ENCODE measurements around the gene SOX12. TPM values are rescaled to one million over a fixed set of nuclear protein-coding genes. Genes with fewer than 3 reads are reported as not detected.

The SOX12 gene
- 29.8 TPM for polyA plus RNA-seq (ENCODE audit: insufficient read length)

DNA sequence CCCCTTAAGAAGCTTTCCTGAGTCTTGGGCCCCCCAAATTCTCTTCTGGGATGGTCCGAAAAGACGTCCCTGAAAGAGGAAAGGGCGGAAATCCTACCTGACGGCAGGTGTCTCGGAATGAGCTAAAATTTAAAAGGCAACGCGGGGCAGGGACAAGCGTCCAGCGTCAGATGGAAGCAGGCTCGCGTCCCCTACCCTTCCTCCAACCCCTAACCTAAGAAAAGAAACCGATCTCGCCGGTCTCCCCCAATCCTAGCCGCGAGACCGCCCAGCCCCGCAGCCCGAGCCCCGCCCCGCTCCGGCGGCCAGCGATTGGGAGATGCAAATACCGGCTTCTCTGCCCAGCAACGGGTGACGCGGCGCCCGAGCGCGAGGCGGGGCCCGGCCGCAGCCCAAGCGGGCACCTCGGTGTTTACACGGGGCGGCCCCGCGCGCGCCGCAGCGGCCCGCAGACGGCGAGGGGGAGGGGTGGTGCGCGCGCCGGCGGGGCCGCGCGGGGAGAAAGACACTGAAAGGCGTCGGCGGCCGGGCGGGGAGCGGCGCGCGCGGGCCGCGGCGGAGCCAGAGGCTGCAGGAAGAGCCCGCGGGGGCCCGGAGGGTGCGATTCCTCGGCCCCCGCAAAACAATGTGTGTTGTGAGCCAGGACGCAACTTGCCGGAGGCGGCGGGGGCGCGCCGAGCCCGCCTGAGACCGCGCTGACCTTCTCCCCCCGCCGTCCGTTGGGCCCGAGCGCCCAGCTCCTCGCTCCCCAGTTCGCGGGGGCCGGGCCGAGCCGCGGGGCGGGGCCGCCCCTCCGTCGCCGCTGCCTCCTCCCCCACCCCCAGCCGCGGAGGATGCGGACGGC, at the start of gene SOX12:
SOX12 (plus strand) TSS at position 508 of the 844 bp plus-strand sequence. CDS start 373 bp downstream, outside the sequence.
- DNase-seq, result peak; percentile 95

GRCh38 chr20:275791-276190, 49.6 kb upstream of the SOX12 start:
- DNase-seq, result no peak

DNA sequence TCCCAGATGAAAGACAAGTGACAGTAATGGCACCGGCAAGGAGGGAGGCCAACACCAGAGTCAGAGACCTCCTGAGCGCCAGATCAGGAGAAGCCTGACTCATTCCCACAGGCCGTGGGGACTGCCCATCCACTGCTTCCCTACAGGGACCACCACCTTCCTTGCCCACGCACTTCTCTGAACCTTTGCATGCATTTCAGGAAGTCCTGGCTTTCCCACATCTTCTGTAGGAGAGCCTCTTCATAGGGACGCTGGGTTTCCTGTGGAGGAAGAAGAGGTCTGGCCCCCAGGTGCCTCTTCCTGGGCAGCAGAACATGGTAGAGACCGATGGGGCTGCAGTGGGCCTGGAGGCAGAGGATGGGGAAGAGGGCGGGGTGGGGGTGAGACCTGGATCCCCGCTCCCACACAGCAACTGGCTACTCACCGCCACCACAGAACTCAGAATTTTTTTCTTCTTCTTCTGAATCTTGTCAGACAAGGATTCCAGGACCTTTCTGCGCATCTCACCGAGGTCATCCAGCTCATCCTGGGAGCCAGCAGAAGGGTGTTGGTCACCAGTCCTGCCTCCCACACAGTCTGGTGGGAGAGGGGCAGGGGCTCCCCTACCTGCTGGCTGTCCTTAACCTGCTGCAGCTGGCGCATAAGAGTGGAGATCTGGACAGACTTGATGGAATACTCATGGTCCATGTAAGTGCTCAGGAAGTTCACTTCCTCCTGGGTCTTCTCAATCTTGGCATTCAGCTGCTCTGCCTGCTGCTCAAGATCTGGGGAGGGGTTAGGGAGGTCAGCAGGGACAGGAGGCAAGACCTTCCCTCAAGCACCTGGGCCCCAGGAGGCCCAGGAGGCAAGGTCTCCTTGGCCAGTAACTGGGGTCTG, 48.5 kb upstream of the SOX12 start:
- no peak for DNase-seq

GRCh38 chr20:277496-277781, 47.9 kb upstream of the SOX12 start:
- DNase-seq, result no peak

GRCh38 chr20:278181-278580, 47.2 kb upstream of the SOX12 start:
- DNase-seq, result no peak

DNA sequence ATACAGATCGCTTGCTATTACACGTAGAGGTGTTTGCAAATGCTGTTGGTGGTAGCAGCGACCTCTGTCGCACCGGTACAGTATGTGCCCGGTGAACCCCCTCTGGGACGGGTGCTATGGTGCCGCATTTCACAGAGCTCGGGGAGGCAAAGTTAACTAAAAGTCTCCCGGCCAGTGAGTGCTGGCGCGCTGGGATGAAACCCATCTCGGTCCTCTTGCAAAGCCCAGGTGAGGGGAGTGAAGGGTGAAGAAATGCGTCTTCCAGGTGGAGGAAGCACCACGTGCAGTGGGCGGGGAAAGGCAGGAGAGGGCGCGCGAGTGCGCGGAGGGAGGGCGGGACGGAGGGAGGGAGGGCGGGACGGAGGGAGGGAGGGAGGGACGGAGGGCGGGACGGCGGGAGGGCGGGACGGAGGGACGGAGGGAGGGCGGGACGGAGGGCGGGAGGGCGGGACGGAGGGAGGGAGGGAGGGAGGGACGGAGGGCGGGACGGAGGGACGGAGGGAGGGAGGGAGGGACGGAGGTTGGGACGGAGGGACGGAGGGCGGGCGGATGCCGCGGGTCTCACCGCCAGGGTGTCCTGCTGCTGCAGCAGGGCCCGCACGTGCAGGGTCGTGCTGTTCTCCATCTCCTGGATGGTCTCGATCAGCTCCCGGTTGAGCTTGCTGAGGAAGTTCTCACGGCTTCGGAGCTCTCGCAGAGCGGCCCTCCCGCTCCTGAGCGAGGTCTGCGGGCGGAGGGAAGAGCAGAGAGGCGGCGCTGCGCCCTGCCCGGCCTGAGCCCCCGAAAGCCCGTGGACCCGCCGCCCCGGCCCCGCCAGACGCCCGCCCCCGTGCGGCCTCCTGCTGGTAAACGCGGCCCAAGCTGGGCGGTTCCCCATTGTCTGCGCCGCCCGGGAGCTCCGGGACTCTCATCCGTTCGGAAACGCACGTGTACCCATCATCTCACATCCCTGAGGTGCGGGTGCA, 46.5 kb upstream of the SOX12 start:
- peak; percentile 88 for DNase-seq

GRCh38 chr20:284172-284571, 41.2 kb upstream of the SOX12 start:
- DNase-seq, result no peak

- no peak for DNase-seq
These were observed 38.8 kb upstream of the SOX12 start for GRCh38 chr20:286508-286907.

- no peak for DNase-seq
These were observed 36.2 kb upstream of the SOX12 start for GRCh38 chr20:288956-289692.

DNA sequence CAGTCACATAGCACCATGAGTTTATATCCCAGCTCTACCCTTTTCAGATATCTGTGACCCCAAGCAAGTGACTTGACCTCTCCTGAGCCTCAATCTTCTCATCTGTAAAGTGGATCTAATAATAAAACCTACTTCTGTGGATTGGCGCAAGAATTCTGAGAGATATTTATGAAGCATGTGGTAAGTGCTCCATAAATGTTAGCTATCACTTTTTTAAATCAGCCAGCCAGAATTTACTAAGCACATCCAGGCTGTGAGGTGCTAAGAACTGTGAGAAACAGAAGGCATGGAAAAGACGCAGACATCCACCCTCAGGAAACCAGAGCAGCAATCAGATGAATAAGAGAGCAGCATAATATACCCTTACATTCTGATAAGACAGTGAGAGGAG, 35.7 kb upstream of the SOX12 start:
- DNase-seq, result no peak

GRCh38 chr20:290084-290831, 35.1 kb upstream of the SOX12 start, which contains the start of gene C20orf96:
TSS of gene C20orf96 (minus strand) at chr20:290750. CDS start at chr20:290610, 140 bp downstream.
- DNase-seq, result peak; percentile 92

GRCh38 chr20:294602-295001, 30.8 kb upstream of the SOX12 start:
- no peak for DNase-seq

GRCh38 chr20:295804-296203, 29.5 kb upstream of the SOX12 start:
- DNase-seq, result no peak

DNA sequence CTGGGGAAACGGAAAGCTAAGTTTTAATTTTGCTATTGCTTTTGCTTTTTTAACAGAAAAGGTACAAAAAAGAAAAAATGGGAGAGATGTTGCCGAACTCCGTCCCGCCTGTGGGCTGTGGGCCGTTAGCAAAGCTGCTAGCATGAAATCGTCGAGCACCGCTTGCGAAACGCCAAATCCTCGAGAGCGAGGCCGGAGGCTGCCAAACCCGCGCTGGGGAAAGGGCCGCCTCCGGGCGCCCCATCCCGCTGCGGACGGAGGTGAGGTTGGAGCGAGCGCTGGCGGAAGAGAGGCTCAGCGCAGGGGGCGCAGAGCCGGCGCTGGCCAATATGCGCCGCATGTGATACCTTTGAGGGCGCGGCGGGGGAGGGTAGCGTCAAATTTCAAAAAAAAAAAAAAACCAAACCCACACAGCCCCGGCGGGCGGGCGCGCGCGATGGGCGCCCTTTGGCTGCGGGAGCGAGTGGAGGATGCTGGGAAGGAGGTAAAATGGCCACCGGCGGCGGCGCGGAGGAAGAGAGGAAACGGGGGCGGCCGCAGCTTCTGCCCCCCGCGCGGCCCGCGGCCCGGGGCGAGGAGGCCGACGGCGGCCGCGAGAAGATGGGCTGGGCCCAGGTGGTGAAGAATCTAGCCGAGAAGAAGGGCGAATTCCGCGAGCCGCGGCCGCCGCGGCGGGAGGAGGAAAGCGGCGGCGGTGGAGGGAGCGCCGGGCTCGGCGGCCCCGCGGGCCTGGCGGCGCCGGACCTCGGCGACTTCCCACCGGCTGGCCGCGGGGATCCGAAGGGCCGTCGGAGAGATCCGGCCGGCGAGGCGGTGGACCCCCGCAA, 28.0 kb upstream of the SOX12 start, which contains the start of gene ZCCHC3:
ZCCHC3 (plus strand) TSS at position 473 of the 827 bp plus-strand sequence; CDS start at position 490, 17 bp downstream.
- peak; percentile 92 for DNase-seq

- peak; percentile 70 for DNase-seq
These were observed 27.2 kb upstream of the SOX12 start for GRCh38 chr20:297925-298775.

GRCh38 chr20:298776-299391, 26.5 kb upstream of the SOX12 start:
- no peak for DNase-seq

DNA sequence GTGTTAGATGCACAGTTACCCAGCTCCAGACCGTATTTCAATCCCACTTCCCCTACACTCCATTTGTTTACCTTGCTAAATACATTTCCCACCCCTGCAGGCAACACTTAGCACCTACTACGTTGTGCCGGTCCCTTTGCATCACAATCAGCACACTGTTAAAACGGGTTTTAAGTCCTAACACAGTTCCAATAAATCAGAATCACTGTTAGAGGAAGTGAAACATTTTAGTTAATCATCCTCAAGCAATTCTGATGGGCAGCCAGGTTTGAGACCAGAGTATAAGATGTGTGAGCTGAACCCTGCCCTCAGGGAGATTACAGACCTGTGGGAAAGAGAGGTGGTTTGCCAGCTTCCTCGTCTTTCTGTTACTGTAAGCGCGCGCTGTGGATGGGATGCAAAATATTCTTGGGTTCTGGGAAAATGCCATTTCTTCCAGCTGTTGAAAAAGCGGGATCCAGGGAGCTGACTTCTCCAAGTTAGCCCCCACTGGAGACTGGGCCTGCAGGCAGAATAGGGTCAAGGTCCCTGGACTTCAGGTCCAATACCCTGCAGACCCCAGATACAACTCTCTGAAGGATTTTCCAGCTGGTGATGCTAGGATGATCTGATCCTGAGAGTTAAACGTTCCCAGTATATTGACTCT, 24.9 kb upstream of the SOX12 start:
- DNase-seq, result no peak
